Left lung (tissue), 10 donors: ENCODE data around the gene OR2T35. TPM values are rescaled to one million over a fixed set of nuclear protein-coding genes. Genes with fewer than 3 reads are reported as not detected.

Experiments
- ATAC-seq: fragments of 200-7000 bp; cut with Tn5 transposase; one replicate; pipeline ENCODE4 v1.9.1; 2020; ENCODE audit warnings: moderate library complexity
- DNase-seq, 4 donors: peaks; one replicate each; pipeline ENCODE4 v3.0.0-alpha.2; 2013 to 2020
- H3K27ac ChIP-seq, 2 donors: fragments of 200-600 bp; sonication (generic) in 1 of 2; one replicate each; pipeline versions ENCODE4 v1.5.0 to v1.8.0; 2020 to 2021
- H3K27me3 ChIP-seq, 2 donors: fragments of 200-600 bp; sonication (generic) in 1 of 2; one replicate each; pipeline versions ENCODE4 v1.5.0 to v1.8.0; 2020 to 2021
- H3K36me3 ChIP-seq, 2 donors: fragments of 200-600 bp; sonication (generic) in 1 of 2; one replicate each; pipeline versions ENCODE4 v1.5.0 to v1.8.0; 2020 to 2021
- H3K4me1 ChIP-seq, 2 donors: fragments of 200-600 bp; one replicate each; pipeline ENCODE4 v1.8.0; 2021
- H3K4me3 ChIP-seq, 2 donors: fragments of 200-600 bp; sonication (generic) in 1 of 2; one replicate each; pipeline versions ENCODE4 v1.5.0 to v1.8.0; 2020 to 2021; ENCODE audit warnings: mild to moderate bottlenecking in 1 of 2
- H3K9me3 ChIP-seq, 2 donors: fragments of 200-600 bp; sonication (generic) in 1 of 2; one replicate each; pipeline versions ENCODE4 v1.5.0 to v1.8.0; 2020 to 2021
- CTCF ChIP-seq, 2 donors: fragments of 200-600 bp; sonication (generic) in 1 of 2; IDR thresholded peaks; one replicate each; pipeline versions ENCODE4 v1.5.0 to v1.8.0; 2021; ENCODE audit warnings: antibody characterized with exemption in 2 of 2
- intact Hi-C, 2 donors: fragments of 100-400 bp; cut with DNase I; formaldehyde crosslinking; loops; one replicate each; pipeline versions ENCODE4 v1.11.2 to v1.14.2; 2022
- polyA plus RNA-seq, 6 donors: library from polyadenylated mRNA; unstranded; fragments of 120-200 nt; gene quantifications; one replicate each; pipeline ENCODE4 v1.2.1, GENCODE V29; 2013; ENCODE audit not compliant: insufficient read length in 6 of 6
- total RNA-seq, 2 donors: library from RNA; stranded (reverse); fragmentation: NEBNext Ultra II Directional; extraction: Animal tissue kit (Norgen Biotek cat#: 25700); gene quantifications; one replicate each; pipeline ENCODE4 v1.2.1, GENCODE V29; 2021
- donor health status: DM: no; HTN: yes; CAD: no.
- donor health status: DM: no; HTN: no; CAD: no.

Gene OR2T35
- total and polyA plus RNA-seq, 8 donors: not detected

GRCh38 chr1:248622570-248623001 lies 22.5 kb downstream of the OR2T35 start:
- DNase-seq (peak in 1 of 4 donors; percentile 3), ATAC-seq (peak; percentile 84)
- Histone ChIP-seq H3K36me3 (no peaks in the 10 kb centered on the region), H3K27ac (no peak overlapping the region), H3K27me3 (no peaks in the 10 kb centered on the region), H3K4me1 (no peaks in the 10 kb centered on the region), H3K9me3 (no peaks in the 10 kb centered on the region), H3K4me3 (no peak overlapping the region)
- intact Hi-C loops: no loop called here
- TF ChIP-seq CTCF (IDR thresholded peaks at IDR 0.05): peak; percentile 51 to 56

- ATAC-seq: no peak
- no peaks in the 10 kb centered on the region for H3K9me3 ChIP-seq
- no peak for DNase-seq
- H3K4me3 ChIP-seq: no peak overlapping the region
- no peaks in the 10 kb centered on the region for H3K27me3 ChIP-seq
- H3K36me3 ChIP-seq: no peaks in the 10 kb centered on the region
- intact Hi-C loops: no loop called here
- no peak overlapping the region for H3K27ac ChIP-seq
- H3K4me1 ChIP-seq: no peaks in the 10 kb centered on the region
- no peak for TF ChIP-seq CTCF (IDR thresholded peaks at IDR 0.05)
Measured at GRCh38 chr1:248621770-248622169, 23.3 kb downstream of the OR2T35 start.

- H3K36me3 ChIP-seq: no peaks in the 10 kb centered on the region
- intact Hi-C loops: no loop called here
- H3K4me3 ChIP-seq: no peak overlapping the region
- no peaks in the 10 kb centered on the region for H3K9me3 ChIP-seq
- ATAC-seq: peak; percentile 72
- DNase-seq: peak in 1 of 4 donors; percentile 50
- TF ChIP-seq CTCF (IDR thresholded peaks at IDR 0.05): peak; percentile 63 to 77
- no peak overlapping the region for H3K27ac ChIP-seq
- H3K4me1 ChIP-seq: no peaks in the 10 kb centered on the region
- H3K27me3 ChIP-seq: no peaks in the 10 kb centered on the region
Measured at GRCh38 chr1:248618878-248619277, 26.2 kb downstream of the OR2T35 start.

GRCh38 chr1:248618119-248618518 lies 27.0 kb downstream of the OR2T35 start:
- H3K27ac ChIP-seq: no peak overlapping the region
- TF ChIP-seq CTCF (IDR thresholded peaks at IDR 0.05): no peak
- intact Hi-C loops: no loop called here
- H3K36me3 ChIP-seq: no peaks in the 10 kb centered on the region
- ATAC-seq: no peak
- no peak for DNase-seq
- no peak overlapping the region for H3K4me3 ChIP-seq
- no peaks in the 10 kb centered on the region for H3K27me3 ChIP-seq
- H3K4me1 ChIP-seq: no peaks in the 10 kb centered on the region
- no peaks in the 10 kb centered on the region for H3K9me3 ChIP-seq

DNA sequence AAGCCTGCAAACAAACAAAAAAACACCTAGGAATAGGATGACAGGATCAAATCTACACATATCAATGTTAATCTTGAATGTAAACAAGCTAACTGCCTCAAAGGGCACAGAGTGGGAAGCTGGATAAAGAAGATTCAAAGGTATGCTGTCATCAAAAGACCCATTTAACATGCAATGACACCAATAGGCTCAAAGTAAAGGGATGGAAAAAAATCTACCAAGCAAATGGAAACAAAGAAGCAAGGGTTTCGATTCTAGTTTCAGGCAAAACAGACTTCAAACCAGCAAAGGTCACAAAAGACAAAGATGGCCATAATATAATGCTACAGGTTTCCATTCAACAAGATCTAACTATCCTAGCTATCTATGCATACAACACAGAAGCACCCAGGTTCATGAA lies 31.3 kb downstream of the OR2T35 start:
- intact Hi-C loops: no loop called here
- no peaks in the 10 kb centered on the region for H3K36me3 ChIP-seq
- H3K4me3 ChIP-seq: no peak overlapping the region
- no peak for ATAC-seq
- no peak overlapping the region for H3K27ac ChIP-seq
- no peak for TF ChIP-seq CTCF (IDR thresholded peaks at IDR 0.05)
- H3K9me3 ChIP-seq: no peaks in the 10 kb centered on the region
- DNase-seq: no peak
- no peaks in the 10 kb centered on the region for H3K27me3 ChIP-seq
- no peaks in the 10 kb centered on the region for H3K4me1 ChIP-seq
